HL-60 (cell line): ENCODE data around the gene NRXN3.

Experiments
- CTCF ChIP-seq: IDR thresholded peaks from one replicate; pipeline ENCODE4 v1.5.1; 2011; ENCODE audit warnings: low read length, control low read depth, inconsistent platforms; ENCODE audit not compliant: insufficient read depth
- GABPA ChIP-seq: IDR thresholded peaks from 2 replicates; pipeline ENCODE4 v1.6.1; 2012; ENCODE audit warnings: low read depth

- TF ChIP-seq CTCF = no peak
- TF ChIP-seq GABPA = no peak
These were observed 1741.6 kb downstream of the NRXN3 start for GRCh38 chr14:79911744-79912143.
